ENCODE results near the gene FMOD.
A peak's percentile ranks its signal among the peaks of the same experiment; 100 is the strongest.

FMOD gene

DNA sequence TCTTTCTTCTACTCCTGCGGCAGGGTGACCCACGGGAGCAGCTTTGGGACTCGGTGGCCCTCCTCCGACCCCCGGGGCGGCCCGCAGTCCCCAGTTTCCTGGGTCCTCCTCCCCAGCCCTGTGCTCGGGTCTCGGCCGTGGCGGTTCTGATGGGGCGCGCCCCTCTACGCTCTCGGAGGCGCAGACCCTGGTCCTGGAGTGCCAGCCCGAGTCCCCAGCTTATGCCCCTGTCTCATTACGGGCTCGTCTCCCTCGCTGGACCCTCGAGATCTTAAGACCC lies 45.2 kb downstream of the FMOD start (continued):
- TF ChIP-seq ZNF776 (tag by site-specific recombination; IDR thresholded peaks at IDR 0.05; ENCODE audit: borderline replicate concordance): peak; percentile 43; the same call in 1 of the 2 replicates
- no peak for TF ChIP-seq ZNF48 (tag by site-specific recombination; IDR thresholded peaks at IDR 0.05)
- TF ChIP-seq PBX3 (CRISPR knock-in tag; IDR thresholded peaks at IDR 0.05): no peak
- TF ChIP-seq ZNF394 (tag by site-specific recombination; IDR thresholded peaks at IDR 0.05; ENCODE audit: borderline replicate concordance): peak; percentile 3; the same call in 1 of the 2 replicates
- no peak for TF ChIP-seq BCL11B (tag by site-specific recombination; IDR thresholded peaks at IDR 0.05; ENCODE audit: low read depth)
- no peak for TF ChIP-seq ZNF707 (tag by site-specific recombination; IDR thresholded peaks at IDR 0.05)
- no peak for TF ChIP-seq MEIS1 (CRISPR knock-in tag; IDR thresholded peaks at IDR 0.05; ENCODE audit: borderline replicate concordance)
- TF ChIP-seq FEZF1 (tag by site-specific recombination; IDR thresholded peaks at IDR 0.05): no peak
- TF ChIP-seq SP7 (tag by site-specific recombination; IDR thresholded peaks at IDR 0.05): no peak
- TF ChIP-seq ZNF221 (tag by site-specific recombination; IDR thresholded peaks at IDR 0.05; ENCODE audit: borderline replicate concordance): no peak
- no peak for TF ChIP-seq ZNF768 (tag by site-specific recombination; IDR thresholded peaks at IDR 0.05)
- TF ChIP-seq ZFHX2 (tag by site-specific recombination; conservative IDR thresholded peaks at IDR 0.05): no peak
- no peak for TF ChIP-seq PRDM1 (tag by site-specific recombination; IDR thresholded peaks at IDR 0.05)
- TF ChIP-seq, protein P1, sequence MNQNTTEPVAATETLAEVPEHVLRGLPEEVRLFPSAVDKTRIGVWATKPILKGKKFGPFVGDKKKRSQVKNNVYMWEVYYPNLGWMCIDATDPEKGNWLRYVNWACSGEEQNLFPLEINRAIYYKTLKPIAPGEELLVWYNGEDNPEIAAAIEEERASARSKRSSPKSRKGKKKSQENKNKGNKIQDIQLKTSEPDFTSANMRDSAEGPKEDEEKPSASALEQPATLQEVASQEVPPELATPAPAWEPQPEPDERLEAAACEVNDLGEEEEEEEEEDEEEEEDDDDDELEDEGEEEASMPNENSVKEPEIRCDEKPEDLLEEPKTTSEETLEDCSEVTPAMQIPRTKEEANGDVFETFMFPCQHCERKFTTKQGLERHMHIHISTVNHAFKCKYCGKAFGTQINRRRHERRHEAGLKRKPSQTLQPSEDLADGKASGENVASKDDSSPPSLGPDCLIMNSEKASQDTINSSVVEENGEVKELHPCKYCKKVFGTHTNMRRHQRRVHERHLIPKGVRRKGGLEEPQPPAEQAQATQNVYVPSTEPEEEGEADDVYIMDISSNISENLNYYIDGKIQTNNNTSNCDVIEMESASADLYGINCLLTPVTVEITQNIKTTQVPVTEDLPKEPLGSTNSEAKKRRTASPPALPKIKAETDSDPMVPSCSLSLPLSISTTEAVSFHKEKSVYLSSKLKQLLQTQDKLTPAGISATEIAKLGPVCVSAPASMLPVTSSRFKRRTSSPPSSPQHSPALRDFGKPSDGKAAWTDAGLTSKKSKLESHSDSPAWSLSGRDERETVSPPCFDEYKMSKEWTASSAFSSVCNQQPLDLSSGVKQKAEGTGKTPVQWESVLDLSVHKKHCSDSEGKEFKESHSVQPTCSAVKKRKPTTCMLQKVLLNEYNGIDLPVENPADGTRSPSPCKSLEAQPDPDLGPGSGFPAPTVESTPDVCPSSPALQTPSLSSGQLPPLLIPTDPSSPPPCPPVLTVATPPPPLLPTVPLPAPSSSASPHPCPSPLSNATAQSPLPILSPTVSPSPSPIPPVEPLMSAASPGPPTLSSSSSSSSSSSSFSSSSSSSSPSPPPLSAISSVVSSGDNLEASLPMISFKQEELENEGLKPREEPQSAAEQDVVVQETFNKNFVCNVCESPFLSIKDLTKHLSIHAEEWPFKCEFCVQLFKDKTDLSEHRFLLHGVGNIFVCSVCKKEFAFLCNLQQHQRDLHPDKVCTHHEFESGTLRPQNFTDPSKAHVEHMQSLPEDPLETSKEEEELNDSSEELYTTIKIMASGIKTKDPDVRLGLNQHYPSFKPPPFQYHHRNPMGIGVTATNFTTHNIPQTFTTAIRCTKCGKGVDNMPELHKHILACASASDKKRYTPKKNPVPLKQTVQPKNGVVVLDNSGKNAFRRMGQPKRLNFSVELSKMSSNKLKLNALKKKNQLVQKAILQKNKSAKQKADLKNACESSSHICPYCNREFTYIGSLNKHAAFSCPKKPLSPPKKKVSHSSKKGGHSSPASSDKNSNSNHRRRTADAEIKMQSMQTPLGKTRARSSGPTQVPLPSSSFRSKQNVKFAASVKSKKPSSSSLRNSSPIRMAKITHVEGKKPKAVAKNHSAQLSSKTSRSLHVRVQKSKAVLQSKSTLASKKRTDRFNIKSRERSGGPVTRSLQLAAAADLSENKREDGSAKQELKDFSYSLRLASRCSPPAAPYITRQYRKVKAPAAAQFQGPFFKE (tag by site-specific recombination; IDR thresholded peaks at IDR 0.05; ENCODE audit: borderline replicate concordance): no peak
- no peak for TF ChIP-seq ZNF274 (IDR thresholded peaks at IDR 0.05; ENCODE audit: low read length)
- TF ChIP-seq ZNF274 (tag by site-specific recombination; IDR thresholded peaks at IDR 0.05; ENCODE audit: borderline replicate concordance): no peak
- no peak for TF ChIP-seq ZNF280D (tag by site-specific recombination; IDR thresholded peaks at IDR 0.05)
- TF ChIP-seq ZNF146 (tag by site-specific recombination; IDR thresholded peaks at IDR 0.05): no peak
- TF ChIP-seq OSR2 (tag by site-specific recombination; IDR thresholded peaks at IDR 0.05): no peak
- TF ChIP-seq ZNF24 (tag by site-specific recombination; IDR thresholded peaks at IDR 0.05): no peak
- TF ChIP-seq, protein P2, sequence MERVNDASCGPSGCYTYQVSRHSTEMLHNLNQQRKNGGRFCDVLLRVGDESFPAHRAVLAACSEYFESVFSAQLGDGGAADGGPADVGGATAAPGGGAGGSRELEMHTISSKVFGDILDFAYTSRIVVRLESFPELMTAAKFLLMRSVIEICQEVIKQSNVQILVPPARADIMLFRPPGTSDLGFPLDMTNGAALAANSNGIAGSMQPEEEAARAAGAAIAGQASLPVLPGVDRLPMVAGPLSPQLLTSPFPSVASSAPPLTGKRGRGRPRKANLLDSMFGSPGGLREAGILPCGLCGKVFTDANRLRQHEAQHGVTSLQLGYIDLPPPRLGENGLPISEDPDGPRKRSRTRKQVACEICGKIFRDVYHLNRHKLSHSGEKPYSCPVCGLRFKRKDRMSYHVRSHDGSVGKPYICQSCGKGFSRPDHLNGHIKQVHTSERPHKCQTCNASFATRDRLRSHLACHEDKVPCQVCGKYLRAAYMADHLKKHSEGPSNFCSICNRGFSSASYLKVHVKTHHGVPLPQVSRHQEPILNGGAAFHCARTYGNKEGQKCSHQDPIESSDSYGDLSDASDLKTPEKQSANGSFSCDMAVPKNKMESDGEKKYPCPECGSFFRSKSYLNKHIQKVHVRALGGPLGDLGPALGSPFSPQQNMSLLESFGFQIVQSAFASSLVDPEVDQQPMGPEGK (tag by site-specific recombination; IDR thresholded peaks at IDR 0.05): no peak; the same call in 1 of the 2 replicates
- peak; percentile 20; the same call in 1 of the 2 replicates for TF ChIP-seq ZNF501 (tag by site-specific recombination; IDR thresholded peaks at IDR 0.05)
- TF ChIP-seq IKZF3 (tag by site-specific recombination; IDR thresholded peaks at IDR 0.05): no peak
- TF ChIP-seq SCRT2 (tag by site-specific recombination; IDR thresholded peaks at IDR 0.05): 0 out of 2 replicates have a peak, but pooled peaks have one; percentile 15
- TF ChIP-seq ZFP69B (tag by site-specific recombination; IDR thresholded peaks at IDR 0.05): no peak
- peak; percentile 75 for TF ChIP-seq ZBTB26 (tag by site-specific recombination; optimal IDR thresholded peaks at IDR 0.05)
- no peak for TF ChIP-seq ZNF654 (tag by site-specific recombination; IDR thresholded peaks at IDR 0.05; ENCODE audit: low read depth)
- TF ChIP-seq ZBTB48 (tag by site-specific recombination; IDR thresholded peaks at IDR 0.05): 0 out of 2 replicates have a peak, but pooled peaks have one; percentile 9
